C4-2B (cell line): ENCODE results near the gene CRELD2.
A peak's percentile ranks its signal among the peaks of the same experiment; 100 is the strongest.

Experiments
- ZFX ChIP-seq: fragments of 450-650 bp; IDR thresholded peaks from 2 replicates; pipeline ENCODE4 v1.6.1; 2017
- TF ChIP-seq, protein P1 (sequence below): fragments of 450-650 bp; conservative IDR thresholded peaks from 2 replicates; pipeline ENCODE4 v1.5.1; 2017; ENCODE audit warnings: mild to moderate bottlenecking

DNA sequence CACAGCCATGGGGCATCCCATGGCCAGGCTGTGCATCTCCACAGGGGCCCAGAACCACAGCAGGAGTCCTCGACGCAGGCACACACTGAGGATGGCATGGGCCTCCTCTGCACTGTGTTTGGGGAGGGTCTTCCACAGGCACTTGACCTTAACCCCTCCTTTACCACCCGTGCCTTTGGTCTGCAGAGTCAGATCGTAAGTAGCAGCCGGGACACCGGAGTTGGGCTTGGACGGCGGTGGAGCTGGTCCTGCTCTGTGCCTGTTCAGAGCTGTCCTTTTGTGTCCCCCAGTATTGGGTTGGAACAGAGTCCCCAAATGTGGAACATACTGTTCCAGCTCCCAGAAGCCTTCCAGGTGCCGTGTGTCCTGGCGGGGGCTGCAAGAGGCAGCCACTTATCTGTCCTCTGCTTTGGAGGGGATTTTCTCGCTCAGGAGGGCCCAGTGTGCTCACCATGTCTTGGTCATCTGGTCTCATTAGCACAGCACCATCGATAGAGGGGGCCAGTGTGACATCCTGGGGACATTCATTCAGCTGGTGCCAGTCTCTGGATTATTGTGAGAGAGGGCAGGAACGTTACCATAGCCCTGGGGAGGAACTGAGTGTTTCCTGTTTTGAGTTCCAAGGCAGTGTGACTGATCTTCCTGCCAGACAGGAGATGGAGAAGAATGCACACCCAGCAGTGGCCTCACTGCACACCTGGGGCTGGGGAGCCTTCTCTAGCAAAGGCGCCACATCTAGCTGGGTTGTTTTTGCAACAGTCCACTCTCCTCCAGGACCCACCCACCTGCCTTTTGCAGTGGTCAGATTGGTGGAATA is 12.4 kb downstream of the CRELD2 start:
- TF ChIP-seq, protein P1, sequence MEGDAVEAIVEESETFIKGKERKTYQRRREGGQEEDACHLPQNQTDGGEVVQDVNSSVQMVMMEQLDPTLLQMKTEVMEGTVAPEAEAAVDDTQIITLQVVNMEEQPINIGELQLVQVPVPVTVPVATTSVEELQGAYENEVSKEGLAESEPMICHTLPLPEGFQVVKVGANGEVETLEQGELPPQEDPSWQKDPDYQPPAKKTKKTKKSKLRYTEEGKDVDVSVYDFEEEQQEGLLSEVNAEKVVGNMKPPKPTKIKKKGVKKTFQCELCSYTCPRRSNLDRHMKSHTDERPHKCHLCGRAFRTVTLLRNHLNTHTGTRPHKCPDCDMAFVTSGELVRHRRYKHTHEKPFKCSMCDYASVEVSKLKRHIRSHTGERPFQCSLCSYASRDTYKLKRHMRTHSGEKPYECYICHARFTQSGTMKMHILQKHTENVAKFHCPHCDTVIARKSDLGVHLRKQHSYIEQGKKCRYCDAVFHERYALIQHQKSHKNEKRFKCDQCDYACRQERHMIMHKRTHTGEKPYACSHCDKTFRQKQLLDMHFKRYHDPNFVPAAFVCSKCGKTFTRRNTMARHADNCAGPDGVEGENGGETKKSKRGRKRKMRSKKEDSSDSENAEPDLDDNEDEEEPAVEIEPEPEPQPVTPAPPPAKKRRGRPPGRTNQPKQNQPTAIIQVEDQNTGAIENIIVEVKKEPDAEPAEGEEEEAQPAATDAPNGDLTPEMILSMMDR: peak; percentile 89
- no peak for TF ChIP-seq ZFX
